Caco-2 (cell line): Measurements from ENCODE around the gene CPO. TPM values are rescaled to one million over a fixed set of nuclear protein-coding genes. Genes with fewer than 3 reads are reported as not detected.

ENCODE experiments used
- BruUV-seq: library from RNA; stranded (reverse); fragments of 400-500 nt; replicated peaks from 2 replicates; lab custom pipeline; 2021; lab: Mats Ljungman, UMichigan
- CTCF ChIA-PET: fragments of 300-600 bp; sonication (Branson Sonifier 250); formaldehyde crosslinking; loops from one replicate; lab custom pipeline; 2022; ENCODE audit warnings: antibody characterized with exemption; lab: Charles Lee
- POLR2A ChIA-PET: fragments of 300-600 bp; sonication (Branson Sonifier 250); formaldehyde crosslinking; loops from one replicate; lab custom pipeline; 2022; ENCODE audit warnings: antibody characterized with exemption; lab: Charles Lee
- DNase-seq, 2 experiments: peaks; one replicate each; pipeline versions ENCODE4 v3.0.0 to v3.0.0-alpha.2; 2020 to 2022
- H3K27me3 ChIP-seq: replicated peaks from 2 replicates; pipeline ENCODE4 v1.6.0; 2011; ENCODE audit warnings: low read length; ENCODE audit not compliant: control insufficient read depth, insufficient read depth
- H3K36me3 ChIP-seq: 2 replicates; pipeline ENCODE4 v1.5.1; 2011; ENCODE audit warnings: low read length; ENCODE audit not compliant: control insufficient read depth, insufficient read depth
- H3K4me1 ChIP-seq: fragments of 250-450 bp; sonication (Bioruptor Pico); 2 replicates; pipeline ENCODE4 v1.5.1; 2020; ENCODE audit warnings: mild to moderate bottlenecking
- H3K4me3 ChIP-seq: 2 replicates; pipeline ENCODE4 v1.5.1; 2011; ENCODE audit warnings: low read depth, mild to moderate bottlenecking, control low read depth, low read length
- H3K9me3 ChIP-seq: fragments of 250-450 bp; sonication (Bioruptor Pico); 2 replicates; pipeline ENCODE4 v1.5.1; 2020; ENCODE audit warnings: mild to moderate bottlenecking, moderate library complexity
- H3K27ac Mint-ChIP-seq: one replicate; pipeline ENCODE4 v1.8.0; 2022; ENCODE audit warnings: mixed read lengths; ENCODE audit not compliant: unreplicated experiment
- H3K27me3 Mint-ChIP-seq: one replicate; pipeline ENCODE4 v1.8.0; 2022; ENCODE audit warnings: mixed read lengths; ENCODE audit not compliant: insufficient read depth, unreplicated experiment
- H3K36me3 Mint-ChIP-seq: one replicate; pipeline ENCODE4 v1.8.0; 2022; ENCODE audit warnings: mild to moderate bottlenecking, mixed read lengths; ENCODE audit not compliant: insufficient read depth, unreplicated experiment
- H3K4me1 Mint-ChIP-seq: one replicate; pipeline ENCODE4 v1.8.0; 2022; ENCODE audit warnings: low read depth, mixed read lengths; ENCODE audit not compliant: unreplicated experiment
- H3K4me3 Mint-ChIP-seq: one replicate; pipeline ENCODE4 v1.8.0; 2022; ENCODE audit warnings: mild to moderate bottlenecking, moderate library complexity, mixed read lengths; ENCODE audit not compliant: unreplicated experiment
- H3K9me3 Mint-ChIP-seq: one replicate; pipeline ENCODE4 v1.8.0; 2022; ENCODE audit warnings: mixed read lengths; ENCODE audit not compliant: unreplicated experiment
- intact Hi-C: fragments of 100-400 bp; cut with micrococcal nuclease; formaldehyde crosslinking; loops from one replicate; pipeline ENCODE4 v1.10.0; 2022; ENCODE audit not compliant: unreplicated experiment
- total RNA-seq: library from RNA; stranded (reverse); gene quantifications from 2 replicates; pipeline ENCODE4 v1.2.3, GENCODE V29; 2022
- TF ChIP-seq, protein P1 (sequence below), 2 experiments: fragments of 200-600 bp in 1 of 2; IDR thresholded peaks; 1 replicate in 1 of 2; 2 replicates in 1 of 2; pipeline versions ENCODE4 v1.5.1 to v1.8.0; 2011 to 2022; ENCODE audit warnings: antibody characterized with exemption in 1 of 2, control low read depth in 1 of 2, inconsistent platforms in 1 of 2, low read depth in 1 of 2, low read length in 1 of 2, mild to moderate bottlenecking in 1 of 2, moderate library complexity in 1 of 2; ENCODE audit not compliant: insufficient read depth in 1 of 2, severe bottlenecking in 1 of 2, unreplicated experiment in 1 of 2

CPO gene
- total RNA-seq, 1 experiment from 2014 or later = not detected

DNA sequence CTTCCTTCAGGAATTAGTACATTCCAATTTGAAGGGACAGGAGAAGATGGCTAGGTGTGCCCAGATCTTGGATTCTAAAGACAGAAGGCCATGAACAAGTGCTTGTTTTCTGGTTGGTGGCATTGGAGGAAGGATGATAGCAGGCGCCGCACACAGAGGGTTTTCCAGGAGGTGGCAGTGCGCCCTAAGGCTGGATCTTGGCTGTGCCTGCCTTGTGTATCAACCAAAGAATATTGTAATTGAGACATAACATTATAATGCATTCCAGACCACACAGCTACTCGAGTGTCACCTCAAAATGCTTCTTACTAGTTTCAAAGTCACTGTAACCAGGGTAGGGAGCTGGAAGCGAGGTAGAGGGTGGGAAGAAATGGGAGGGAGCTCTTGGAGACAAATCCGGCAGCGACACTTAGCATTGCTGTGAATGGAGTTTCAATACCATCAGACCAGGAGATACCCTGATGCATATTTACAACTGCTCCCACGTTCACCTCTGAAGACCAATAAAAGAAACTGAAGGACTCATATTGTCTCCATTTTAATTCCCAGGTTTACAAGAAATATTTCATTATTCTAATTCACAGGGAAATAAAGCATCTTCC lies 42.5 kb downstream of the CPO start:
- Histone ChIP-seq H3K4me3 (no peak overlapping the region), H3K27me3 (no peaks in the 10 kb centered on the region), H3K4me1 (no peaks in the 10 kb centered on the region), H3K36me3 (no peaks in the 10 kb centered on the region), H3K9me3 (no peaks in the 10 kb centered on the region)
- Mint-ChIP-seq H3K36me3 (no peaks in the 10 kb centered on the region), H3K27ac (no peak overlapping the region), H3K27me3 (peaks cover 10% of the 10 kb centered on the region), H3K4me3 (no peak overlapping the region), H3K4me1 (no peaks in the 10 kb centered on the region), H3K9me3 (no peaks in the 10 kb centered on the region)
- TF ChIP-seq, protein P1, sequence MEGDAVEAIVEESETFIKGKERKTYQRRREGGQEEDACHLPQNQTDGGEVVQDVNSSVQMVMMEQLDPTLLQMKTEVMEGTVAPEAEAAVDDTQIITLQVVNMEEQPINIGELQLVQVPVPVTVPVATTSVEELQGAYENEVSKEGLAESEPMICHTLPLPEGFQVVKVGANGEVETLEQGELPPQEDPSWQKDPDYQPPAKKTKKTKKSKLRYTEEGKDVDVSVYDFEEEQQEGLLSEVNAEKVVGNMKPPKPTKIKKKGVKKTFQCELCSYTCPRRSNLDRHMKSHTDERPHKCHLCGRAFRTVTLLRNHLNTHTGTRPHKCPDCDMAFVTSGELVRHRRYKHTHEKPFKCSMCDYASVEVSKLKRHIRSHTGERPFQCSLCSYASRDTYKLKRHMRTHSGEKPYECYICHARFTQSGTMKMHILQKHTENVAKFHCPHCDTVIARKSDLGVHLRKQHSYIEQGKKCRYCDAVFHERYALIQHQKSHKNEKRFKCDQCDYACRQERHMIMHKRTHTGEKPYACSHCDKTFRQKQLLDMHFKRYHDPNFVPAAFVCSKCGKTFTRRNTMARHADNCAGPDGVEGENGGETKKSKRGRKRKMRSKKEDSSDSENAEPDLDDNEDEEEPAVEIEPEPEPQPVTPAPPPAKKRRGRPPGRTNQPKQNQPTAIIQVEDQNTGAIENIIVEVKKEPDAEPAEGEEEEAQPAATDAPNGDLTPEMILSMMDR (IDR thresholded peaks at IDR 0.05; ENCODE audit: insufficient read depth in 1 of 2, low read depth in 1 of 2, low read length in 1 of 2, severe bottlenecking in 1 of 2, unreplicated experiment in 1 of 2) = peak; percentile 23 to 59
- ChIA-PET POLR2A (no interaction called here), CTCF (no interaction called here)
- peak in 1 of 2 experiments; percentile 37 for DNase-seq
- no TSS peak for BruUV-seq
- intact Hi-C loops = loop anchor here (1.0 kb wide), 1 partner anchor 493 kb away; no protein-coding TSS in a partner anchor

DNA sequence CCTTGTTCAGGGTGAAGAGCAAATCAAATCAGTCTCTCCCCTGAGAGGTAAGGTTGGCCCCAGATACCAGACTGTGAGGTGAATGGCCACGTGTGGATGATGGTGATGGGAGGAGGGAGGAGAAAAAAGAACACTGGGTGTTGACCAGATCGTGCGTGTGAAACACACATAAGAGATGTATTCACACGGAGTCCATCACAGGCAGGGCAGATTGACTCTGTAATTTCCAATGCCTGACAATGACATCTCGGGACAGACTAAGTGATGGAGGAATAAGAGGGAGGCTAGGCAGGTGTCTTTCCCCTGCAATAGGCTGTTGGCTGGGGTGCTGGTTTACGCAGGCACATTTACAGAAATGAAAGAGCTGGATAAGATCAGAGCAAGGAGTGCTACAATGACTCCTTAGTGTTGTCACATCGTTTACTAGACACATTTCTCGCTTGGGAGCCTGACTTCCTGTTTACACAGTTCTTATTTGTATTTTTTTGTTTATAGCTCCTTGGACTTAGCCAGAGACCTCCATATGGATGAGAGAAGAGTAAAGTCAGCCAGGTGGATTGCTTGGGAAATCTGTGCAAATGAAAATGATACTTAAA lies 43.1 kb downstream of the CPO start:
- no peaks in the 10 kb centered on the region for H3K9me3 Mint-ChIP-seq
- ChIA-PET POLR2A (no interaction called here), CTCF (no interaction called here)
- H3K36me3 Mint-ChIP-seq = no peaks in the 10 kb centered on the region
- TF ChIP-seq, protein P1 (IDR thresholded peaks at IDR 0.05; ENCODE audit: insufficient read depth in 1 of 2, low read depth in 1 of 2, low read length in 1 of 2, severe bottlenecking in 1 of 2, unreplicated experiment in 1 of 2) = no peak
- Histone ChIP-seq H3K4me1 (no peaks in the 10 kb centered on the region), H3K36me3 (no peaks in the 10 kb centered on the region), H3K9me3 (no peaks in the 10 kb centered on the region), H3K27me3 (no peaks in the 10 kb centered on the region), H3K4me3 (no peak overlapping the region)
- peaks cover 10% of the 10 kb centered on the region for H3K27me3 Mint-ChIP-seq
- intact Hi-C loops = no loop called here
- BruUV-seq = no TSS peak
- no peaks in the 10 kb centered on the region for H3K4me1 Mint-ChIP-seq
- H3K4me3 Mint-ChIP-seq = no peak overlapping the region
- no peak for DNase-seq
- no peak overlapping the region for H3K27ac Mint-ChIP-seq

DNA sequence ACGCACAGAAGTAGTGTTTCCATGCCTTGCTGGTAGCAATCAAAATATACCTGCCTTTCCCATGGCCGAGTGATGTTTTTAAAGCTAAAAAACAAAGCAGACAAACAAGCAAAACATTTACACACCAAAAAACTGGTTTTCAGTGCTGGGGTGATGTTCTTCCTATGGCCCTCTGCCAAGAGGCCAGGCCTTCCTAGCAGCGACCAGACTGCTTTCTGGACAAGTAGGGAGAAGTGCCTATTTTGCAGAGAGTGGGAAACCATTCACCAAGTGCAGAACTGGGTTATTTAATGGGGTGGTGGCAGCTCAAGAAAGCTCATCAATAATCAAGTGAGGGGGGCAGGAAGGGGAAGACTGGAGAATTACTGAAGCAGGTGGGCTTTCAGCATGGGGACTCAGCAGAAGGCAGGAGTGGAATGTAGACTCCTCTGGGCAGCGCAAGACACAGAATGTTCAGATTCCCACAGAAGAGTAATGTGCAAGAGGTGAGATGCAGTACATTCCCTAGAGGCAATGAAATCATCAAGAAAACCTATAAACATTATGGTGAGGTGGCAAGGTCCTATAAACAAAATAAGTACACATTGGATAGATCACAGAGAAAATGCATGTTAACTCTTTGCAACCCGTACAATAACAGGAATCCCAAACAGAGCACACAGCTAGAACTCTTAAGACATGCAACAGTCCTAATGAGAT lies 44.0 kb downstream of the CPO start:
- no TSS peak for BruUV-seq
- ChIA-PET CTCF (no interaction called here), POLR2A (no interaction called here)
- TF ChIP-seq, protein P1 (IDR thresholded peaks at IDR 0.05; ENCODE audit: insufficient read depth in 1 of 2, low read depth in 1 of 2, low read length in 1 of 2, severe bottlenecking in 1 of 2, unreplicated experiment in 1 of 2) = no peak
- no peak for DNase-seq
- Histone ChIP-seq H3K4me1 (no peaks in the 10 kb centered on the region), H3K36me3 (no peaks in the 10 kb centered on the region), H3K27me3 (no peaks in the 10 kb centered on the region), H3K4me3 (no peak overlapping the region), H3K9me3 (no peaks in the 10 kb centered on the region)
- H3K36me3 Mint-ChIP-seq = no peaks in the 10 kb centered on the region
- H3K9me3 Mint-ChIP-seq = no peaks in the 10 kb centered on the region
- H3K4me3 Mint-ChIP-seq = no peak overlapping the region
- no peak overlapping the region for H3K27ac Mint-ChIP-seq
- peaks cover 10% of the 10 kb centered on the region for H3K27me3 Mint-ChIP-seq
- intact Hi-C loops = no loop called here
- no peaks in the 10 kb centered on the region for H3K4me1 Mint-ChIP-seq
